GM18873 (cell line): ENCODE data around the gene NDUFA3.
A peak's percentile ranks its signal among the peaks of the same experiment; 100 is the strongest.

Experiments used
- ATAC-seq: cut with Tn5 transposase; IDR thresholded peaks from one replicate; pipeline ENCODE4 v1.9.1; 2021; ENCODE audit warnings: mild to moderate bottlenecking, moderate library complexity, moderate number of reproducible peaks; ENCODE audit not compliant: unreplicated experiment, low FRiP score

NDUFA3 gene

GRCh38 chr19:54106716-54107115 is 4.1 kb downstream of the NDUFA3 start:
- no peak for ATAC-seq

GRCh38 chr19:54107876-54108490 is 5.3 kb downstream of the NDUFA3 start:
- ATAC-seq: no peak

- no peak for ATAC-seq
Observed at GRCh38 chr19:54108496-54108895, 5.8 kb downstream of the NDUFA3 start.

- no peak for ATAC-seq
Observed at GRCh38 chr19:54109651-54110050, 7.0 kb downstream of the NDUFA3 start.

GRCh38 chr19:54114340-54115108 is 11.9 kb downstream of the NDUFA3 start:
- ATAC-seq: no peak

GRCh38 chr19:54115109-54116063 is 12.7 kb downstream of the NDUFA3 start, which contains the start of the genes PRPF31 and TFPT:
Gene PRPF31, plus strand, starts transcription at chr19:54115754. Its CDS starts 2,525 bp downstream, at chr19:54118279.
Gene TFPT, minus strand, starts transcription at chr19:54115657. Its CDS starts 388 bp downstream, at chr19:54115269.
- ATAC-seq: peak; percentile 68

GRCh38 chr19:54121259-54121658 is 18.6 kb downstream of the NDUFA3 start:
- ATAC-seq: no peak

GRCh38 chr19:54123682-54124081 is 21.0 kb downstream of the NDUFA3 start:
- ATAC-seq: no peak

GRCh38 chr19:54124393-54124792 is 21.7 kb downstream of the NDUFA3 start:
- no peak for ATAC-seq

GRCh38 chr19:54125713-54126112 is 23.1 kb downstream of the NDUFA3 start:
- no peak for ATAC-seq

GRCh38 chr19:54127688-54128440 is 25.2 kb downstream of the NDUFA3 start:
- ATAC-seq: no peak

- no peak for ATAC-seq
Observed at GRCh38 chr19:54128441-54128725, 25.7 kb downstream of the NDUFA3 start.

GRCh38 chr19:54128796-54129616 is 26.4 kb downstream of the NDUFA3 start:
- no peak for ATAC-seq

- ATAC-seq: no peak
Observed at GRCh38 chr19:54129617-54129996, 27.0 kb downstream of the NDUFA3 start.

- ATAC-seq: no peak
Observed at GRCh38 chr19:54133312-54133956, 30.8 kb downstream of the NDUFA3 start.

- no peak for ATAC-seq
Observed at GRCh38 chr19:54133957-54134590, 31.4 kb downstream of the NDUFA3 start.

- ATAC-seq: peak; percentile 0
Observed at GRCh38 chr19:54136086-54136863, 33.6 kb downstream of the NDUFA3 start.
